ENCODE measurements around the gene AFAP1.

Gene AFAP1

DNA sequence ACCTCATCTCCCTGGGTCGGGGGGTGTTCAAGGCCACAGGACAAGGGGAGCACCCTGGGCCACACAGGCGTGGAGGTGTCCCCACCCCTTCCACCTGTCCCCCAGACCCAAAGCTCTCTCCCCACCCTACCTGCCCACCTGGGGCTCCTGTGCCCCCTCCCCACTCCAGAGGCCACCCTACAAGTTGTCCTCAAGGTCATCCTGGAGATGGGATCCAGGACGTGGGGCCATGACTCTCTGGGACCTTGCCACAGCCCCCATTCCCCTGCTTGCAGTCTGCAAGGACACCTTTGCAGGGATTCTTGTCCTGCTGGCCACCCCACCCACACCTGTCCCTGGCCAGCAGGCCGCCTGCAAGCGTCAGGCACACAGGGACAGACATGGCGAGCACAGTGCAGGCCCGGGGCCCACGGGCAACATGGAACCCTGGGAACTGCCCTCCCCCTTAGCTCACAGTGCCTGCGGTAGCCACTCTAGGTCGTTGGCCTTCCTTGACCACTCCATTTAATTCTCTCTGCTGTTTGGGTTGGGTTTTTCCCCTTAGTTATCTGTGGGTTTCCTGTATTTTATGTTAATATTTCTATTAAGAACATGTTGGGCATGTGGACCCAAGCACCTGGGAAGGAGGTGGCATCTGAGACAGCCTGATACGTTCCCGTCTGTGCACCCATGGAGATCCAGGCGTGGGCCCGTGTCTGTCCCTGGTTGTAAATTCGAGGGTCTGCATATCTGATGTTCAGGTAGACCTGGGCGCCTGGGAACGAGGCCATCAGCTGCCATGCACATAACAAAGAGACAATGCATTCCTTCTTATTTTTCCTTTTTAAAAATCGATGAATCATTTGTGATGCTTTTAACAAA, 197.5 kb downstream of the AFAP1 start:
- no peak overlapping the region for H3K4me3 ChIP-seq (replicated peaks in 1 of 2; ENCODE audit: low read depth in 2 of 2, low read length in 2 of 2)
- TF ChIP-seq, protein P1, sequence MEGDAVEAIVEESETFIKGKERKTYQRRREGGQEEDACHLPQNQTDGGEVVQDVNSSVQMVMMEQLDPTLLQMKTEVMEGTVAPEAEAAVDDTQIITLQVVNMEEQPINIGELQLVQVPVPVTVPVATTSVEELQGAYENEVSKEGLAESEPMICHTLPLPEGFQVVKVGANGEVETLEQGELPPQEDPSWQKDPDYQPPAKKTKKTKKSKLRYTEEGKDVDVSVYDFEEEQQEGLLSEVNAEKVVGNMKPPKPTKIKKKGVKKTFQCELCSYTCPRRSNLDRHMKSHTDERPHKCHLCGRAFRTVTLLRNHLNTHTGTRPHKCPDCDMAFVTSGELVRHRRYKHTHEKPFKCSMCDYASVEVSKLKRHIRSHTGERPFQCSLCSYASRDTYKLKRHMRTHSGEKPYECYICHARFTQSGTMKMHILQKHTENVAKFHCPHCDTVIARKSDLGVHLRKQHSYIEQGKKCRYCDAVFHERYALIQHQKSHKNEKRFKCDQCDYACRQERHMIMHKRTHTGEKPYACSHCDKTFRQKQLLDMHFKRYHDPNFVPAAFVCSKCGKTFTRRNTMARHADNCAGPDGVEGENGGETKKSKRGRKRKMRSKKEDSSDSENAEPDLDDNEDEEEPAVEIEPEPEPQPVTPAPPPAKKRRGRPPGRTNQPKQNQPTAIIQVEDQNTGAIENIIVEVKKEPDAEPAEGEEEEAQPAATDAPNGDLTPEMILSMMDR (IDR thresholded peaks at IDR 0.05; ENCODE audit: low read depth, low read length): no peak
- no peak for DNase-seq (ENCODE audit: low read depth in 2 of 2)

DNA sequence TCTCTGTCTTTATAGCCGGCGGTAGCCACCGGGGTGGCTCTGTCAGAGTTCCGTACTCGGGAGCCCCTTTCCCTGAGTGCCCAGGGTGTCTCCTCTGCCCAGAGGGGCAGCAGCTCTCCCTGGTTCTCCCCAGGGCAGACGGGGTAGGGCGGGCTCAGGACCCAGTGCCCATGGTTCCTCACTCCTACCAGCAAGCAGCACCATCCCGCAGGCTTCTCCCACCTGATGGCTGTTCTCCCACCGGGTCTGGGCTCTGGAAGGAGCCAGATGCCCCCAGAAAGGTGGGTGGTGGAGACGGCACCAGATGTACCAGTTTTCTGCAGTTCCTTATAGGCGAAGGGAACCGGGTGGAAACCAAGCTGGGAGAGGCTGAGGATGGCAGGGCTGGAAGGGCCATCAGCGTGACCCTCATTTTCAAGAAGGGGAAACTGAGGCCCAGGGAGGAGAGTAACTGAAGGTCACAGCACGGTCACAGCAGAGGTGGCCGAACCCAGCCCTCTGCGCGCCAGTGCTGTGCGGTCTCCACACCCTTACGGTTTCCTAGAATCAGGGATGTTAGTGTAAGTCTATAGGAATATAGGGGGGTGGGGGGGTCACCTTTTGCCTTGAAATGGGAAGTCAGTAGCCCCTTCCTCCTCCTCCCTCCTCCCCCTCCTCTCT, 198.7 kb downstream of the AFAP1 start:
- H3K4me3 ChIP-seq (replicated peaks in 1 of 2; ENCODE audit: low read depth in 2 of 2, low read length in 2 of 2): no peak overlapping the region
- TF ChIP-seq, protein P1 (IDR thresholded peaks at IDR 0.05; ENCODE audit: low read depth, low read length): no peak
- no peak for DNase-seq (ENCODE audit: low read depth in 2 of 2)

- DNase-seq (ENCODE audit: low read depth in 2 of 2): no peak
- no peak overlapping the region for H3K4me3 ChIP-seq (replicated peaks in 1 of 2; ENCODE audit: low read depth in 2 of 2, low read length in 2 of 2)
- TF ChIP-seq, protein P1 (IDR thresholded peaks at IDR 0.05; ENCODE audit: low read depth, low read length): no peak
These were observed 199.5 kb downstream of the AFAP1 start for GRCh38 chr4:7739918-7740865.

GRCh38 chr4:7739077-7739917, 200.4 kb downstream of the AFAP1 start:
- TF ChIP-seq, protein P1 (IDR thresholded peaks at IDR 0.05; ENCODE audit: low read depth, low read length): no peak
- no peak overlapping the region for H3K4me3 ChIP-seq (replicated peaks in 1 of 2; ENCODE audit: low read depth in 2 of 2, low read length in 2 of 2)
- no peak for DNase-seq (ENCODE audit: low read depth in 2 of 2)

- H3K4me3 ChIP-seq (replicated peaks in 1 of 2; ENCODE audit: low read depth in 2 of 2, low read length in 2 of 2): no peak overlapping the region
- TF ChIP-seq, protein P1 (IDR thresholded peaks at IDR 0.05; ENCODE audit: low read depth, low read length): no peak
- DNase-seq (ENCODE audit: low read depth in 2 of 2): no peak
These were observed 201.1 kb downstream of the AFAP1 start for GRCh38 chr4:7738458-7739076.
